ENCODE results near the gene ATG10.

DNA sequence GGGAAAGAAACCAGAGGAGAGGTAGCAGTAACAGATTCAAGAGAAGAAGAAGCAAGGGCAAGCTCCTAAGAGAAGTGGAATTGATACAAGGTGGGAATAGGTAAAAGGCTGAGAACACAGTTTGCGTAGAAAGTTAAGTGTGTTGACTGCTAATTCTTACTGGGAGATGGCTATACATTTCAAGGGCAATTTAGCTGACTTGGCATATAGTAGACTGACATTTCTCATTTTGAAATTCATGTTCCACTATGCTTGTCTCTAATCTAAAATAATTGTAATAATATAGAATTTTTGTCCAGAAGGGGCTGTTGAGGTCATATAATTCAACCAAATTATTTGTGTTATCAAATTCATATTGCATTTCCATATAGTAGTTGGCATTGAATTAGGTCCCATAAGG is 144.0 kb downstream of the ATG10 start:
- TF ChIP-seq, protein P1, sequence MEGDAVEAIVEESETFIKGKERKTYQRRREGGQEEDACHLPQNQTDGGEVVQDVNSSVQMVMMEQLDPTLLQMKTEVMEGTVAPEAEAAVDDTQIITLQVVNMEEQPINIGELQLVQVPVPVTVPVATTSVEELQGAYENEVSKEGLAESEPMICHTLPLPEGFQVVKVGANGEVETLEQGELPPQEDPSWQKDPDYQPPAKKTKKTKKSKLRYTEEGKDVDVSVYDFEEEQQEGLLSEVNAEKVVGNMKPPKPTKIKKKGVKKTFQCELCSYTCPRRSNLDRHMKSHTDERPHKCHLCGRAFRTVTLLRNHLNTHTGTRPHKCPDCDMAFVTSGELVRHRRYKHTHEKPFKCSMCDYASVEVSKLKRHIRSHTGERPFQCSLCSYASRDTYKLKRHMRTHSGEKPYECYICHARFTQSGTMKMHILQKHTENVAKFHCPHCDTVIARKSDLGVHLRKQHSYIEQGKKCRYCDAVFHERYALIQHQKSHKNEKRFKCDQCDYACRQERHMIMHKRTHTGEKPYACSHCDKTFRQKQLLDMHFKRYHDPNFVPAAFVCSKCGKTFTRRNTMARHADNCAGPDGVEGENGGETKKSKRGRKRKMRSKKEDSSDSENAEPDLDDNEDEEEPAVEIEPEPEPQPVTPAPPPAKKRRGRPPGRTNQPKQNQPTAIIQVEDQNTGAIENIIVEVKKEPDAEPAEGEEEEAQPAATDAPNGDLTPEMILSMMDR (IDR thresholded peaks at IDR 0.05), result no peak
- TF ChIP-seq POLR2A (IDR thresholded peaks at IDR 0.05), result no peak

Data from heart left ventricle (tissue), 13 donors.